ENCODE data around the gene EHD1.

Gene EHD1

DNA sequence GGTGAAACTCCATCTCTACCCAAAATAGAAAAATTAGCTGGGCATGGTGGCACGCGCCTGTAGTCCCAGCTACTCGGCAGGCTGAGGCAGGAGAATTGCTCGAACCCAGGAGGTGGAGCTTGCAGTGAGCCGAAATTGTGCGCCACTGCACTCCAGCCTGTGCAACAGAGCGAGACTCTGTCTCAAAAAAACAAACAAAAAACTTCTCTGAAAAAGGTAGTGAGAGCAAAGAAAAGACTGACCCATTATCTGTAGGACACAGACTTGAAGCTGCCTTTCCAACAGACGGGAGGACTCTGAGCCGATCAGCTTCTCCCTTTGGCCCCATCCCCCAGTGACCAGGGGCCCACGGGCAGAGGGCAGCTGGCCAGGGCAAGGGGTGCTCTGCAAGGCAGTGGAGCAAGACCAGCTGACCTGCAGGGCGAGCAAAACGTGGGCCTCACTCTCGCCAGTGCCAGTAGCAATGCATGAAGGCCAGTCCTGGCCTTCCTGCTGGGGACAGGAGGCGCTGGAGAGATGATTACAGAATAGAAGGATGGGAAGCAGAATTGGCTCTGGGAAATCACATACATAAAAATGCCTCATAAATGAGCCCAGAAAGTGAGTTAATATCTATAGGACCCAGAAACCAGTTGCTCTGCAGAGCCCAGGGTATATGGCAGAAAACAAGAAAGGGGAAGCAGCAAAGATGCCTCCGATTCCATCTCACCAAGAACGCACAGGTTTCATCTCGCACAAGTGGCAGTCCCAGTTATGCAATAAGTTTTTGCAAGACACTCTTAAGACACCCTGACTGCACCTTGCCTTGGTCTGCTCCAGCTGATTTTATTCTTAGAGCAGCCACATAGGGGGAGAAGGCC is 2.8 kb downstream of the EHD1 start:
- peak overlapping the region in 1 of 2 donors; percentile 99 for H3K4me3 ChIP-seq (replicated peaks in 1 of 2; ENCODE audit: low read depth in 2 of 2, low read length in 2 of 2)
- no peak for DNase-seq (ENCODE audit: low read depth in 2 of 2)
- TF ChIP-seq, protein P1, sequence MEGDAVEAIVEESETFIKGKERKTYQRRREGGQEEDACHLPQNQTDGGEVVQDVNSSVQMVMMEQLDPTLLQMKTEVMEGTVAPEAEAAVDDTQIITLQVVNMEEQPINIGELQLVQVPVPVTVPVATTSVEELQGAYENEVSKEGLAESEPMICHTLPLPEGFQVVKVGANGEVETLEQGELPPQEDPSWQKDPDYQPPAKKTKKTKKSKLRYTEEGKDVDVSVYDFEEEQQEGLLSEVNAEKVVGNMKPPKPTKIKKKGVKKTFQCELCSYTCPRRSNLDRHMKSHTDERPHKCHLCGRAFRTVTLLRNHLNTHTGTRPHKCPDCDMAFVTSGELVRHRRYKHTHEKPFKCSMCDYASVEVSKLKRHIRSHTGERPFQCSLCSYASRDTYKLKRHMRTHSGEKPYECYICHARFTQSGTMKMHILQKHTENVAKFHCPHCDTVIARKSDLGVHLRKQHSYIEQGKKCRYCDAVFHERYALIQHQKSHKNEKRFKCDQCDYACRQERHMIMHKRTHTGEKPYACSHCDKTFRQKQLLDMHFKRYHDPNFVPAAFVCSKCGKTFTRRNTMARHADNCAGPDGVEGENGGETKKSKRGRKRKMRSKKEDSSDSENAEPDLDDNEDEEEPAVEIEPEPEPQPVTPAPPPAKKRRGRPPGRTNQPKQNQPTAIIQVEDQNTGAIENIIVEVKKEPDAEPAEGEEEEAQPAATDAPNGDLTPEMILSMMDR (IDR thresholded peaks at IDR 0.05; ENCODE audit: low read depth, low read length): no peak

GRCh38 chr11:64874308-64875240 is 3.8 kb downstream of the EHD1 start:
- no peak overlapping the region for H3K4me3 ChIP-seq (replicated peaks in 1 of 2; ENCODE audit: low read depth in 2 of 2, low read length in 2 of 2)
- TF ChIP-seq, protein P1 (IDR thresholded peaks at IDR 0.05; ENCODE audit: low read depth, low read length): no peak
- DNase-seq (ENCODE audit: low read depth in 2 of 2): no peak

GRCh38 chr11:64872790-64873488 is 5.5 kb downstream of the EHD1 start:
- no peak overlapping the region for H3K4me3 ChIP-seq (replicated peaks in 1 of 2; ENCODE audit: low read depth in 2 of 2, low read length in 2 of 2)
- DNase-seq (ENCODE audit: low read depth in 2 of 2): no peak
- TF ChIP-seq, protein P1 (IDR thresholded peaks at IDR 0.05; ENCODE audit: low read depth, low read length): no peak

DNA sequence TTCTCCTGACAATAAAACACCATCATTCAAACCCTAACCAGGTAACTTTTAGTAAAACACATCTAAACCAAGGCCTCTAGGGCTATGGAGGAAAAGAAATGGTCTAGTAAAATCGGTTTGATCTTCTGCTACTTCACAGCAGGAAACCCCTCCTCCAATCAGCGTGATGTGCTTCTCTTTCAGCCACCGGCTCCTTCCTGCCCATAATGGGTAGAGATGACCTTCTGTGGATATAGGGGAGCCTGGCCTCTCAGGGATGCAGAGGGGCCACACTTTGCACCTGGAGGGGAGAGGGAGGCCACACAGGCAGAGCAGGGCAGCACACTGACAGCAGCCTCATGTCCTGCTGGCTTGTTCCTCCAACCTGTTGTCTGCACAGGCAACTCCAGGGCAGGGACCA is 6.9 kb downstream of the EHD1 start:
- TF ChIP-seq, protein P1 (IDR thresholded peaks at IDR 0.05; ENCODE audit: low read depth, low read length): no peak
- H3K4me3 ChIP-seq (replicated peaks in 1 of 2; ENCODE audit: low read depth in 2 of 2, low read length in 2 of 2): no peak overlapping the region
- no peak for DNase-seq (ENCODE audit: low read depth in 2 of 2)

GRCh38 chr11:64870893-64871466 is 7.4 kb downstream of the EHD1 start:
- TF ChIP-seq, protein P1 (IDR thresholded peaks at IDR 0.05; ENCODE audit: low read depth, low read length): no peak
- H3K4me3 ChIP-seq (replicated peaks in 1 of 2; ENCODE audit: low read depth in 2 of 2, low read length in 2 of 2): no peak overlapping the region

More at GRCh38 chr11:64870893-64871466, 7.4 kb downstream of the EHD1 start:
- DNase-seq (ENCODE audit: low read depth in 2 of 2): no peak
